WI38 (cell line): ENCODE measurements around the gene GPR107.

Source experiments
- H3K4me3 ChIP-seq: 2 replicates; pipeline ENCODE4 v1.5.1; 2011; ENCODE audit warnings: low read depth, mild to moderate bottlenecking, control low read depth, low read length
- TF ChIP-seq, protein P1 (sequence below): IDR thresholded peaks from 2 replicates; pipeline ENCODE4 v1.5.1; 2012; ENCODE audit warnings: low read depth, mild to moderate bottlenecking, control low read depth, low read length

The GPR107 gene

DNA sequence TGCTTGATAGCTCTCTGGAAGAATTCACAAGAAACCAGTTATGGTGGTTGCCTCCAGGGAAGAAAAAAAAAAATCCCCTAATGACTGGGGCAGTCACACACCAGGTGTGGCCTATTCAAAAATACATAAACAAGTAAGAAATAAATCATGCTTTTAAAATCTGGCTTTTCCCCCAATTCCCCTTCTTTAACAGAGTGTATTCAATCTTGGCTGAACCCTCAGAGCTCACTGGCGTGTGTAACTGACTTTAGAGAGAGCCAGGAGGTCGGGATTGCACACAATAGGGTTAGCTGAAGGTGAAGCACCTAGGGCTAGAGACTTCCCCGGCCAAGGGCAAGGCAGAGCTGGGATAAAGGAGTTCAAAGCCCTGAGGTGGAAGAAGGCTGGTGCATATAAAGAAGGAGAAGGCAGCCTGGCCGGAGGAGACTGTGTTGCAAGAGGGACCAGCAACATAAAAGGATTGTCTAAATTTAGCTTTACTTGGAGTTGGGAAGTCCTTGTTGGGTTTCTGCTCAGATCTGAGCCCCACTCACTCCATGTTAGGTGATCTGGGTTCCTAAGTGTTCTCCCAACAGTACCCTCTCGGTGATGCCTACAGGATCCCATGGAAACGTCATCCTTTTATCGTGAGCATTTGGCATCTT is 30.4 kb upstream of the GPR107 start:
- H3K4me3 ChIP-seq = no peak overlapping the region
- TF ChIP-seq, protein P1, sequence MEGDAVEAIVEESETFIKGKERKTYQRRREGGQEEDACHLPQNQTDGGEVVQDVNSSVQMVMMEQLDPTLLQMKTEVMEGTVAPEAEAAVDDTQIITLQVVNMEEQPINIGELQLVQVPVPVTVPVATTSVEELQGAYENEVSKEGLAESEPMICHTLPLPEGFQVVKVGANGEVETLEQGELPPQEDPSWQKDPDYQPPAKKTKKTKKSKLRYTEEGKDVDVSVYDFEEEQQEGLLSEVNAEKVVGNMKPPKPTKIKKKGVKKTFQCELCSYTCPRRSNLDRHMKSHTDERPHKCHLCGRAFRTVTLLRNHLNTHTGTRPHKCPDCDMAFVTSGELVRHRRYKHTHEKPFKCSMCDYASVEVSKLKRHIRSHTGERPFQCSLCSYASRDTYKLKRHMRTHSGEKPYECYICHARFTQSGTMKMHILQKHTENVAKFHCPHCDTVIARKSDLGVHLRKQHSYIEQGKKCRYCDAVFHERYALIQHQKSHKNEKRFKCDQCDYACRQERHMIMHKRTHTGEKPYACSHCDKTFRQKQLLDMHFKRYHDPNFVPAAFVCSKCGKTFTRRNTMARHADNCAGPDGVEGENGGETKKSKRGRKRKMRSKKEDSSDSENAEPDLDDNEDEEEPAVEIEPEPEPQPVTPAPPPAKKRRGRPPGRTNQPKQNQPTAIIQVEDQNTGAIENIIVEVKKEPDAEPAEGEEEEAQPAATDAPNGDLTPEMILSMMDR = no peak

DNA sequence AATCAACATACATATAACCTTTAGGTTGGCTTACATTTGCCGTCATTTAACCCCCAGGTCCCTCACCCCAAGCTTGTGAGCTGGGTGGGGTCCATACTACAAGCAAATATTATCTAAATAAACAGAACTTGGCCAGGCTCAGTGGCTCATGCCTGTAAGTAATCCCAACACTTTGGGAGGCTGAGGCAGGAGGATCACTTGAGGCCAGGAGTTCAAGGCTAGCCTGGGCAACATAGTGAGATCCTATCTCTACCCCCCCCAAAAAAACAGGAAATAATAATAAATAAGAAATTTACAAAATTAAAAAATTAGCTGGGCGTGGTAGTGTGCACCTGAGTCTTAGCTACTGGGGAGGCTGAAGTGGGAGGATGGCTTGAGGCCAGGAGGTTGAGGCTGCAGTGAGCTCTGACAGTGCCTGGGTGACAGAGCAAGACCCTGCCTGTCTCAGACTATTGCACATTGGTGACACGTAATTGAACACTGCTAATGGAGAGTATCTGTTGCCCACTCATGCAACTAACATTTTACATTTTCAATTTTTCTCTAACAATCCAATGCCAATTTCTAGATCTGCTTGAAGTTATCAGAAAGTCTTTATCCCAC is 29.6 kb upstream of the GPR107 start:
- no peak overlapping the region for H3K4me3 ChIP-seq
- TF ChIP-seq, protein P1 = no peak

DNA sequence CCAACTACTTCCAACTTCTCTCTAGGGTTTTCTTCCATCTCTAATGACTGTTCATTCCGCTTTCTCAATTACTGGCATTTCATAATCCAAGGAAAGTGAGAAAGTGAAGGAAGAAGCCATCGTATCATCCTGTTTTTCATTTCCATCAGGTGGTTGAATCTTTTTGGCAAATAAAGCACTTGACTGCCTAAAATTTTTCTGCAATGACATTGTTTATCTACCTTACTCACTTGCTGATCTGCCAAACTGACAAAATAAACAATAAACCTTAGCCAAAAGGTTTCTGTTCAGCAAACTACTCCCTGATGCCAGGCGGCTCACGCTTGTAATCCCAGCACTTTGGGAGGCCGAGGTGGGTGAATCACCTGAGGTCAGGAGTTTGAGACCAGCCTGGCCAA is 29.1 kb upstream of the GPR107 start:
- H3K4me3 ChIP-seq = no peak overlapping the region
- TF ChIP-seq, protein P1 = no peak

DNA sequence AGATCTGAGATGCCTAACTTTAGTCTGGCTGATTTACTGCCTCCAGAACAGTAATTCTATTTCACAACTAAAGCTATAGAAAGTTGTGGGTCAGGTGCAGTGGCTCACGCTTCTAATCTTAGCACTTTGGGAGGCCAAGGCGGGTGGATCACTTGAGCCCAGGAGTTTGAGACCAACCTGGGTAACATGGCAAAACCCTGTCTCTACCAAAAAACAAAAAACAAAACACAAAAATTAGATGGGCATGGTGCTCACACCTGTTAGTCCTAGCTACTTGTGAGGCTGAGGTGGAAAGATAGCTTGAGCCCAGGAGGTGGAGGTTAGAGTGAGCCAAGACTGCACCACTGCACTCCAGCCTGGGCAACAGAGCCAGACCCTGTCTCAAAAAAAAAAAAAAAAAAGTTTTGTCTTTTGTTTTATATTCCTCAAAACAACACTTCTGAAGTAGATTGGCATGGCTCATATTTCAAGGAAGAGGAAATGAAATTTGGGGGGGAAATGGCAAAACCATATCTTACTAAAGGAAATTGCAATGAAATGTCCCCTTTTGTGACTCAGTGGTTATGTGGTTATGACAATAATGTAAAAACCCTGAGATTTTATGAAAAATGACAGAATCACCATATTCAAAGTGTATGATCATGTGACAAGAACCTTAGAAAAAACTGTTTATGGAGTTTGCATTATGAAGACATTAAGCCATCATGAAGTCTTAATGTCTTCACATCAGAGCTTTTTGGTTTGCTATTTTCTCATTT is 26.9 kb upstream of the GPR107 start:
- TF ChIP-seq, protein P1 = no peak
- H3K4me3 ChIP-seq = no peak overlapping the region

DNA sequence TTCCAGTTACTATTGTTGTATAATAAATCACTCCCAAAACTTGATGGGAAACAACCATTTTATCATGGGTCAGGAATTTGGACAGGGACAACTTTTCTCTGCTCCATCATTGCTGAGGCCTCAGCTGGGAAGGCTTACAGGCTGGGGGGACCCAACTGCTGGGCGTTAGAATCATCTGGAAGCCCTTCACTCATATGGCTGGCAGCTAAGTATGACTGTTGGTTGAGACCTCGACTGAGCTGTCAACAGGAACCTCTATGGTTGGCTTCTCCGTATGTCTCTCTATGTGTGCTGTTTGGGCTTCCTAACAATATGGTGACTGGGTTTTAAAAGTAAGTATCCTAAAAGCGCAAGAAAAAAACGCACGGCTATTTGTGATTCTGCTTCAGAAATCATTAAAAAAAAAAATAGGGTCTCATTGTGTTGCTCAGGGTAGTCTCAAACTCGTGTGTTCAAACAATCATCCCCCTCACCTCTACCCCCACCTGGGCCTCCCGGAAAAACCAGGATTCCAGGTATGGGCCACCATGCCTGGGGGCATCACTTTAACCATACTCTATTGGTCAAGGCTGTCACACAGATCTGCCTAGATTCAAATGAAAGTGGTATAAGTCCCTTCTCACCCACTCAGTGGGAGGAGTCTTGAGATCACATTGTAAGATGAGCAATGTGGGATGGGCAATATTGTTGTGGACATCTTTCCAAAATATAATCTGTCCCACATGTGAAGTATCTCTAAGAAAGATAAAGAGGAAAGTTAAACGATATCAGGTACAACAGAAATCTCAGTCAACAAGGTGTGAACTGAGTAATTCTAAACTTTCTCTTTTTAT is 26.0 kb upstream of the GPR107 start:
- TF ChIP-seq, protein P1 = no peak
- H3K4me3 ChIP-seq = no peak overlapping the region

DNA sequence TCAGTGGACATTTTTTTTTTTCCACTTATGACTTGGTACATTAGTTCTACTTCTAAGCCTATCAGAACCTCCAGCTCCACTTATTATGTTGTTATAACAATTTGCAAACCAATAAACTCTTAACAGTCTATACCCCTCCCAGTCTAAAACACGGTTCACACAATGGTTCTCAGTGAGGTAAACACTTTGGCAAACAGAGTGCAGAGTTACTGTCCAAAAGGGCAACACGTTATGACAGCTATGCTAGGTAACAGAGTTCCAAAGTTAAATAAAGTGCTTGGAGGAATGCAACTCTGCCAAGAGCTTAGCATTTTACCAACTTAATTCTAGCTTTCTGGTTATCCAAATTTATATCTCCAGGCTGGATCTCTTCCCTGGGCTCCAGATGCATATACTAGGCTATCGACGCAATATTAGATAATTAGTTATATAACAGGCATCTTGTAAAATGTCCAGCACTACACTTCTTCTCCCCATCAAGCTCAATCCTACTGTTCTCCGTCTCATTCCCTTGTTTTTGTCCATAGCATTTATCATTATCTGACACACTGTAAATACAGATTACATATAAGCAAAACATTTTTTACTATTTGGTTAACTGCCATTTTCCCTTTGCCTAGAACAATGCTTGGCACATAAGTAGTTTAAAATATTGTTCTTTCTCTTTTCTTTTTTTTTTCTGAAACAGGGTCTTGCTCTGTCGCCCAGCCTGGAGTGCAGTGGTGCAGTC is 25.0 kb upstream of the GPR107 start:
- no peak overlapping the region for H3K4me3 ChIP-seq
- TF ChIP-seq, protein P1 = no peak
